BLaER1 (cell line): ENCODE measurements around the gene LRRTM2.
"Not testable (repeated sequence)": the region's sequence is repeated elsewhere in the genome, so short reads cannot be mapped to it uniquely, and the experiment has no call there.

Source experiments
- H3K27ac ChIP-seq: shearing (Covaris generic); formaldehyde crosslinking; 2 replicates; pipeline ENCODE4 v1.8.1; 2022
- H3K27me3 ChIP-seq: shearing (Covaris generic); formaldehyde crosslinking; 2 replicates; pipeline ENCODE4 v1.8.1; 2022
- H3K36me3 ChIP-seq: shearing (Covaris generic); formaldehyde crosslinking; 2 replicates; pipeline ENCODE4 v1.8.1; 2022
- H3K4me1 ChIP-seq: shearing (Covaris generic); formaldehyde crosslinking; 2 replicates; pipeline ENCODE4 v1.8.1; 2022
- H3K4me2 ChIP-seq: shearing (Covaris generic); formaldehyde crosslinking; 2 replicates; pipeline ENCODE4 v1.8.1; 2022
- H3K4me3 ChIP-seq: shearing (Covaris generic); formaldehyde crosslinking; 2 replicates; pipeline ENCODE4 v1.8.1; 2022
- H3K9ac ChIP-seq: shearing (Covaris generic); formaldehyde crosslinking; 2 replicates; pipeline ENCODE4 v1.8.1; 2022
- H3K9me3 ChIP-seq: shearing (Covaris generic); formaldehyde crosslinking; 2 replicates; pipeline ENCODE4 v1.8.1; 2022
- H4K20me1 ChIP-seq: shearing (Covaris generic); formaldehyde crosslinking; 2 replicates; pipeline ENCODE4 v1.8.1; 2022
- Cebpa-rat ChIP-seq: shearing (Covaris generic); IDR thresholded peaks from 2 replicates; pipeline ENCODE4 v1.8.1; 2022

The LRRTM2 gene

GRCh38 chr5:138874771-138875551 lies at the start of gene LRRTM2:
LRRTM2 (minus strand) TSS chr5:138875335; CDS start chr5:138874911, 424 bp downstream.
- Histone ChIP-seq H3K4me3 (no peak within 1 kb of the TSS), H3K27me3 (no peaks in the 10 kb centered on the region), H3K9me3 (no peaks in the 10 kb centered on the region), H3K4me2 (no peak within 1 kb of the TSS), H3K9ac (no peak within 1 kb of the TSS), H3K27ac (no peak within 1 kb of the TSS), H3K36me3 (peaks cover 34% of the 10 kb centered on the region), H4K20me1 (peaks cover 74% of the 10 kb centered on the region), H3K4me1 (peaks cover 25% of the 10 kb centered on the region)
- TF ChIP-seq Cebpa-rat, result no peak

DNA sequence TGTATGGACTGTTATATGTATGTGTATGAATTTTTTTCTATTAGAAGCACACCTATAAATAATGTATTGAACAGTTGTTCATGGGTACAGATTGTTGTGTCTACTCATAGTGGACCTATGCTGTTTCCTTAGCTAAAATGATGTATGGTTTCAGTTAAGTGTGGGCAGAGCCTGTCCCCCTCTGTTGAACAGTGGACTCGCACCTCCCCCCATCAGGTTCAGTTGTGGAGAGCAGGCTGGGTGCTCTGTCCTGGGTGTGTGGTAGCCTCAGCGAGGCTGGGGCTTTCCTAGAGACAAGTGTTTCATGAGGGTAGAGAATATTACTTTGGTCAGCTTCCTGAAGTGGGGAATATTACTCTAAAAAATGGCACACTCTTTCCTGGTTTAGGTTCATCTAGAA lies 47.4 kb upstream of the LRRTM2 start:
- no peak for TF ChIP-seq Cebpa-rat
- no peaks in the 10 kb centered on the region for H3K27me3 ChIP-seq
- H3K4me3 ChIP-seq, result no peak overlapping the region
- peaks cover 10% of the 10 kb centered on the region for H3K4me1 ChIP-seq
- peaks cover 68% of the 10 kb centered on the region for H3K36me3 ChIP-seq
- H3K27ac ChIP-seq, result no peak overlapping the region
- H3K9ac ChIP-seq, result no peak overlapping the region
- peaks cover 29% of the 10 kb centered on the region; the same call in 1 of the 2 replicates for H4K20me1 ChIP-seq
- H3K9me3 ChIP-seq, result no peaks in the 10 kb centered on the region
- no peak overlapping the region for H3K4me2 ChIP-seq

GRCh38 chr5:138921362-138921761 lies 46.2 kb upstream of the LRRTM2 start:
- Histone ChIP-seq H3K36me3 (peaks cover 57% of the 10 kb centered on the region), H4K20me1 (peaks cover 20% of the 10 kb centered on the region; the same call in 1 of the 2 replicates)
- not testable (repeated sequence) for H3K4me3 ChIP-seq, H3K4me1 ChIP-seq, H3K9me3 ChIP-seq, H3K27ac ChIP-seq, H3K4me2 ChIP-seq, H3K27me3 ChIP-seq, H3K9ac ChIP-seq

- Histone ChIP-seq H3K27ac (no peak overlapping the region), H4K20me1 (peaks cover 19% of the 10 kb centered on the region; the same call in 1 of the 2 replicates), H3K4me2 (no peak overlapping the region), H3K9ac (no peak overlapping the region), H3K9me3 (no peaks in the 10 kb centered on the region), H3K36me3 (peaks cover 51% of the 10 kb centered on the region), H3K27me3 (no peaks in the 10 kb centered on the region), H3K4me1 (peaks cover 10% of the 10 kb centered on the region), H3K4me3 (no peak overlapping the region)
- TF ChIP-seq Cebpa-rat, result no peak
These were observed 45.0 kb upstream of the LRRTM2 start for GRCh38 chr5:138920181-138920580.

DNA sequence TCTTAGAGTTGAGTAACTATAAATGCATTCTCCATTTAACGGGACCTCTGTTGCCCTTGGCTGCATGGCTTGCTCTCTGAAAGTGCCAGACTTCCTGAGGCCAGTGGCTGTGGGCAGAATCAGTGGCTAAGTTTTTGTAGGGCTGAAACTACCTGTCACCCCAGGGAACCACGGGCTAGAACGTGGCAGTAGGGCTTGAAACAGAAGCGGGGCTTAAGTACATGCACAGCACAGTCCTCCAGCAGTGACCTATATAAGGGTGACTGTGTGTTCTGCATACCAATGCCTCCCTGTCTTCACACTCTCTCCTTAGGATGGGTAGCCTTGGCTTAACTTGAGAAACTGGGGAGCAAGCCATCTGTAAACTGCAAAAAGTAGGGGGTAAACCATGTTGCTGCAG lies 43.6 kb upstream of the LRRTM2 start:
- H3K4me1 ChIP-seq, result peaks cover 10% of the 10 kb centered on the region
- H4K20me1 ChIP-seq, result peaks cover 15% of the 10 kb centered on the region; the same call in 1 of the 2 replicates
- no peak overlapping the region for H3K9ac ChIP-seq
- TF ChIP-seq Cebpa-rat, result no peak
- no peak overlapping the region for H3K4me3 ChIP-seq
- H3K9me3 ChIP-seq, result no peaks in the 10 kb centered on the region
- H3K27me3 ChIP-seq, result no peaks in the 10 kb centered on the region
- H3K36me3 ChIP-seq, result peaks cover 50% of the 10 kb centered on the region
- H3K4me2 ChIP-seq, result no peak overlapping the region
- H3K27ac ChIP-seq, result no peak overlapping the region

DNA sequence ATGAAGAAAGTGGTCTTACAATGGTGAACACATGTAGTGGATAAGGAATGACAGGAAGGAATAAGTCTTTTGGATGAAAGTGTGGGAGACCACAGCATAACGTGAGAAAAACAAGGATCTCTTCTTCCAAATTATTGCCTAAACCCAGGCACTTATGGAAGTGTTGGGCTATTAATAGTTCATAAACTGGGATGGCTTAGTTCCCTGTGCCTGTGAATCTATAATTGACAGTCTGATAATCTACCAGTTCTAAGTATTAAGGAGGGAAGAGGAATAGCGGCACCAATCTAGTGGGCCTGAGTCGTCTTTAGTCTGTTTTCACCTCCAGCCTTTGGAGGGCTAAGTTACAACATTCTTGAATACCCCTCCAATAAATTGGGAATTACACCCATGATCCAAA lies 39.2 kb upstream of the LRRTM2 start:
- Histone ChIP-seq H3K9me3 (peaks cover 12% of the 10 kb centered on the region), H3K27ac (no peak overlapping the region), H3K4me2 (no peak overlapping the region), H4K20me1 (0 out of 2 replicates have a peak, but pooled peaks cover 10% of the 10 kb centered on the region), H3K4me1 (peaks cover 21% of the 10 kb centered on the region), H3K9ac (no peak overlapping the region), H3K27me3 (no peaks in the 10 kb centered on the region), H3K36me3 (peaks cover 59% of the 10 kb centered on the region), H3K4me3 (no peak overlapping the region)
- no peak for TF ChIP-seq Cebpa-rat

DNA sequence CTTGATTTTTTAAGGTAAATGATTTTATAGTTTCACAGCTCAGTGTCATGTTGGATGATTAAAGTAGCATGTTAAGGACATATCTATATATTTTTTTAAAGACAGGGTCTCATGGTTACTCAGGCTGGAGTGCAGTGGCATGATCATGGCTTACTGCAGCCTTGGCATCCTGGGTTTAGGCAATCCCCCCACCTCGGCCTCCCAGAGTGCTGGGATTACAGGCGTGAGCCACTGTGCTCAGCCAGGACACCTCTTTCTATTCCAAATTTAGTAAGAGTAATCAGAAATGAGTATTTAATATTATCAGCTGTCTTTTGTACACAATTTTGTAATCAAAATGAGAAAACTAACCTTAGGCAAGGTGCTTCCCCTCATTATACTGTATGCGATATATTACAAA lies 38.6 kb upstream of the LRRTM2 start:
- no peak overlapping the region for H3K27ac ChIP-seq
- no peak for TF ChIP-seq Cebpa-rat
- no peak overlapping the region for H3K4me3 ChIP-seq
- peaks cover 18% of the 10 kb centered on the region for H3K9me3 ChIP-seq
- H4K20me1 ChIP-seq, result 0 out of 2 replicates have a peak, but pooled peaks cover 9% of the 10 kb centered on the region
- peaks cover 16% of the 10 kb centered on the region for H3K4me1 ChIP-seq
- no peaks in the 10 kb centered on the region for H3K27me3 ChIP-seq
- H3K36me3 ChIP-seq, result peaks cover 64% of the 10 kb centered on the region
- H3K9ac ChIP-seq, result no peak overlapping the region
- H3K4me2 ChIP-seq, result no peak overlapping the region

DNA sequence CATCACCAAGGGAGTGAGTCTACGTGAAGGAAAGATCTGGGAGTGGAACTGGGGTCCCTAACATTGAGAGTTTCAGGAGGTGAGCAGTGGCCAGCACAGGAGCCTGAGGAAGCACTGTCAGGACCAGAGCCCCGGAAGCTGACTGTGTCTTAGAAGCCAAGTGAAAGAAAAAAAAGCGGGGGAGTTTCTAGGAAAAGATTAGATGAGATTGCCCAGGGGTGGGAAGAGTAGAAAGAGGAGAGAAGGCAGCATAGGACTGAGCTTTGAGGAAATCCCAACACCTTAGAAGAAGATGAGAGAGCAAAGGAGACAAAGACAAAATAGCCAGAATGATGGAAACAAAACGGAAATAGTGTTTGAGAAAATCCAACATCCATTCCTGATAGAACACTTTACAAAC lies 37.0 kb upstream of the LRRTM2 start:
- H3K27me3 ChIP-seq, result no peaks in the 10 kb centered on the region
- peaks cover 11% of the 10 kb centered on the region for H3K4me1 ChIP-seq
- H3K4me3 ChIP-seq, result no peak overlapping the region
- no peak overlapping the region for H3K4me2 ChIP-seq
- H3K27ac ChIP-seq, result no peak overlapping the region
- H4K20me1 ChIP-seq, result no peaks in the 10 kb centered on the region
- H3K9ac ChIP-seq, result no peak overlapping the region
- H3K9me3 ChIP-seq, result peaks cover 35% of the 10 kb centered on the region
- H3K36me3 ChIP-seq, result peaks cover 71% of the 10 kb centered on the region
- TF ChIP-seq Cebpa-rat, result no peak

- Histone ChIP-seq H3K36me3 (peaks cover 78% of the 10 kb centered on the region), H4K20me1 (no peaks in the 10 kb centered on the region), H3K4me1 (peaks cover 11% of the 10 kb centered on the region), H3K4me3 (no peak overlapping the region), H3K4me2 (no peak overlapping the region), H3K9ac (no peak overlapping the region), H3K27ac (no peak overlapping the region), H3K9me3 (peaks cover 41% of the 10 kb centered on the region), H3K27me3 (no peaks in the 10 kb centered on the region)
- TF ChIP-seq Cebpa-rat, result no peak
These were observed 36.3 kb upstream of the LRRTM2 start for GRCh38 chr5:138911441-138911840.

GRCh38 chr5:138910546-138911185 lies 35.5 kb upstream of the LRRTM2 start:
- Histone ChIP-seq H3K4me2 (peak overlapping the region; percentile 40), H3K9ac (0 out of 2 replicates have a peak overlapping the region, but pooled peaks have one; percentile 34), H3K27ac (peak overlapping the region; percentile 29; the same call in 1 of the 2 replicates), H3K9me3 (peaks cover 46% of the 10 kb centered on the region), H3K4me1 (peaks cover 11% of the 10 kb centered on the region), H3K36me3 (peaks cover 84% of the 10 kb centered on the region), H3K4me3 (no peak overlapping the region), H3K27me3 (no peaks in the 10 kb centered on the region), H4K20me1 (no peaks in the 10 kb centered on the region)
- no peak for TF ChIP-seq Cebpa-rat
